GM12872 (cell line): ENCODE results near the gene SULT2B1.
A peak's percentile ranks its signal among the peaks of the same experiment; 100 is the strongest.

Source experiments
- CTCF ChIP-seq: IDR thresholded peaks from 3 replicates; pipeline ENCODE4 v1.5.1; 2011; ENCODE audit warnings: low read depth, mild to moderate bottlenecking, low read length, moderate library complexity; ENCODE audit not compliant: insufficient read depth

SULT2B1 gene

GRCh38 chr19:48587387-48587786 lies 35.4 kb downstream of the SULT2B1 start:
- no peak for TF ChIP-seq CTCF

GRCh38 chr19:48588670-48589401 lies 36.9 kb downstream of the SULT2B1 start:
- peak; percentile 96 for TF ChIP-seq CTCF

GRCh38 chr19:48591021-48591420 lies 39.0 kb downstream of the SULT2B1 start:
- no peak for TF ChIP-seq CTCF

- no peak for TF ChIP-seq CTCF
Observed at GRCh38 chr19:48595171-48595570, 43.2 kb downstream of the SULT2B1 start.

GRCh38 chr19:48595833-48596232 lies 43.9 kb downstream of the SULT2B1 start:
- no peak for TF ChIP-seq CTCF

GRCh38 chr19:48596237-48596636 lies 44.3 kb downstream of the SULT2B1 start:
- TF ChIP-seq CTCF, result no peak

- no peak for TF ChIP-seq CTCF
Observed at GRCh38 chr19:48596679-48597465, 44.9 kb downstream of the SULT2B1 start.
